ENCODE data around the gene APBA2.

Gene APBA2

DNA sequence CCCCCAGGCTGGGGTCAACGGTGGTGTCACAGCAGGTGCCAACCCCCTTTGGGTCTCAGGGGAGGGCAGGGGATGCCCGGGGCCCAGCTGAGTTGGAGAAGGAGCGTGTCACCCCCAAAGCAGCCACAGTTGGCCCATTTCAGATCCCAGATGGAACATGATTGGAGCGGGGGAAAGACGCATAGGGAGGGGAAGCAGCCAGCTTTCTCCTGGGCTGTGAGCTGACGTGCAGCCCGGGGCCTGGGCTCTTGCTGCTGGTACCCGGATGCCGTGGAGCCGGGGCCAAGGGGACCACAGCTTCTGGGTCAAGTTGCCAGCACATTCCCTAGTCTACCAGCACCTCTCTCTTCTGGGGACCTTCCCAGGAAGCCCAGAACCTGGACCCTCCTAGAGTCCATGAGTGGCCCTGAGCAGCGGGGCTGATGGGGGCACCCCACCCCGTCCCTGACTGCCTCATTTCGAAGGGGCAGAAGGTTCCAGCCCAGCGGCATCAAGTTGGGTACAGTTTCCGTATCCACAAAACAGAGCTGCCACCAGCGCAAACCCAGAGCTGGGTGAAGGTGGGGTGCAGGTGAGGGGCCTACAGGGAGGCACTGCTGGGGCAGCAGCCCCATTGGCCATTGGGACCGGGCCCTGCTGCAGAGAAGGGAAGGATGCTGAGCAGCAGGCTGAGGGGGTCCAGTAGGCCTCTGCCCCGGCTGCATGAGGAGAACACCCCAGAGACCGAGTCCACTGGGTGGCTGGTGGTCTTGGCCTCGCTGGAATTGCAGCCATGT, 235.0 kb downstream of the APBA2 start:
- TF ChIP-seq, protein P1, sequence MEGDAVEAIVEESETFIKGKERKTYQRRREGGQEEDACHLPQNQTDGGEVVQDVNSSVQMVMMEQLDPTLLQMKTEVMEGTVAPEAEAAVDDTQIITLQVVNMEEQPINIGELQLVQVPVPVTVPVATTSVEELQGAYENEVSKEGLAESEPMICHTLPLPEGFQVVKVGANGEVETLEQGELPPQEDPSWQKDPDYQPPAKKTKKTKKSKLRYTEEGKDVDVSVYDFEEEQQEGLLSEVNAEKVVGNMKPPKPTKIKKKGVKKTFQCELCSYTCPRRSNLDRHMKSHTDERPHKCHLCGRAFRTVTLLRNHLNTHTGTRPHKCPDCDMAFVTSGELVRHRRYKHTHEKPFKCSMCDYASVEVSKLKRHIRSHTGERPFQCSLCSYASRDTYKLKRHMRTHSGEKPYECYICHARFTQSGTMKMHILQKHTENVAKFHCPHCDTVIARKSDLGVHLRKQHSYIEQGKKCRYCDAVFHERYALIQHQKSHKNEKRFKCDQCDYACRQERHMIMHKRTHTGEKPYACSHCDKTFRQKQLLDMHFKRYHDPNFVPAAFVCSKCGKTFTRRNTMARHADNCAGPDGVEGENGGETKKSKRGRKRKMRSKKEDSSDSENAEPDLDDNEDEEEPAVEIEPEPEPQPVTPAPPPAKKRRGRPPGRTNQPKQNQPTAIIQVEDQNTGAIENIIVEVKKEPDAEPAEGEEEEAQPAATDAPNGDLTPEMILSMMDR (IDR thresholded peaks at IDR 0.05; ENCODE audit: extremely low read depth, missing control alignments), result no peak
- no peak for DNase-seq (ENCODE audit: low spot score)

DNA sequence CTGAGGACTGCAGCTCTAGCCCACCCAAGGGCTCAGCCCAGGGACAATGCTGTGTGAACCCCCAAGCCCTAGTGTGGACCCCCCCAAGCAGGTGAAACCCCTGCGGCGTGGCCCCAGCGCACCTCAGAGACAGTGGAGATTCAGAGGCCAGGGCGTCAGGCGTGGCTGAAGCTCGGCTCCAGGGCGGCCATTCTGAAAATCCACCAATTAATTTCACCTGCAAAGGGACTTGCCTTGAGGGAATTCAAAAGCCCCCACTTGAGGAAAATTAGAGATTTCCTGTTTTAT, 235.5 kb downstream of the APBA2 start:
- no peak for DNase-seq (ENCODE audit: low spot score)
- TF ChIP-seq, protein P1 (IDR thresholded peaks at IDR 0.05; ENCODE audit: extremely low read depth, missing control alignments), result no peak

DNA sequence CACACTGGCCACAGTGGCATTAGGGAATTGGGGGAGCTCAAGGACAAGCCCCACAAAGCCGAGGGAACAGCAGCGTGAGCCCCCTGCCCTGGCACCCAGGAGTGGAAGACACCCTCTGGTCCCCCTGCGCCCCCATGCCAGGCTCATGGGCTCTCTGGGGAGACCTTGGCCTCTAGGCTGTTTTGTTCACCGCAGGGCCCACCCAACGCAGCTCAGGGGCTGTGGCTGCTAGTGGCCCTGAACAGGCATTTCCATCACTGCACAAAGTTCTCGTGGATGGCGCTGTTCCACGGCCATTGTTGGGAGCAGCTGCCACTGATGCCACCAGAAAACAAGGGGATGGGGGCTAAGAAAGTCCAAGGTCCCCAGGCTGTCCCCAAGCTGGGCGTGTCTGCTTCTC, 236.1 kb downstream of the APBA2 start:
- DNase-seq (ENCODE audit: low spot score), result no peak

DNA sequence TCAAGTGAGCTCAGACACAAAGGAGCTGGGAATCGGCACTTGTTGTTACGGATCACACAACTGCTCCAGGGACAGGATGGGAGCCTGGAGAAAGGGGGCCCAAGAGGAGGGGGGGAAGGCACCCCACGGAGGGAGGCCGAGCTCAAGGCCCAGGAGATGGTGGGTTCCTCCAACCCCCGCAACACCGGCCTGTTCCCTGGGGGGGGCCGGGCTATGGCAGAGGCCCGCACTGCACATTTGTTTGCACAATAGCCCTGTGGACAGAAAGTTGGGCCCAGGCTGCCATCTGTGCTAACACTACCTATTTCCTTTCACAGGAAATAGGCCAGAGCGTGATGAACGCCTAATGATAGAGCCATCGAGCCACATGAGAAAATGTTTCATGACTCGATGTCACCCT, 236.7 kb downstream of the APBA2 start:
- no peak for DNase-seq (ENCODE audit: low spot score)
- TF ChIP-seq, protein P1 (IDR thresholded peaks at IDR 0.05; ENCODE audit: extremely low read depth, missing control alignments), result no peak

More for the DNA sequence above, 236.1 kb downstream of the APBA2 start:
- TF ChIP-seq, protein P1 (IDR thresholded peaks at IDR 0.05; ENCODE audit: extremely low read depth, missing control alignments), result no peak

DNA sequence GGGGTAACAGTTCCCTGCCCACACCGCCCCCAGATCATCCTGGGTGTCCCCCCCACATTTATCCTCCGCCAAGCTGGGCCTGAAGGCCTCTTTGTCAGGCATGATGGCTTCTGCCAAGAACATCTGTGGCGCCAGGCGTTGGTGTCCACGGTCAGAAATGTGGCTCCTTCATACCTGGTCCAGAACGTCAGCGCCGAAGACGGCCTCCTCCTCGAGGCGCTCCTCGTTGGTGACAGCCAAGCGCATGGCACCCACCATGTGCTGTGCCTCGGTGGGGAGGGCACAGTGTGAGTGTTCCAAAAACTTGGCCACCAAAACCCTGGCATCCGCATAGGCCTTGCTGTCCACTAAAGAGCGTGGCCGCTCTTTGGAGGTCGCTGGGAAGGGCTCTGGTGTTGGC, 237.4 kb downstream of the APBA2 start:
- TF ChIP-seq, protein P1 (IDR thresholded peaks at IDR 0.05; ENCODE audit: extremely low read depth, missing control alignments), result no peak
- DNase-seq (ENCODE audit: low spot score), result no peak

DNA sequence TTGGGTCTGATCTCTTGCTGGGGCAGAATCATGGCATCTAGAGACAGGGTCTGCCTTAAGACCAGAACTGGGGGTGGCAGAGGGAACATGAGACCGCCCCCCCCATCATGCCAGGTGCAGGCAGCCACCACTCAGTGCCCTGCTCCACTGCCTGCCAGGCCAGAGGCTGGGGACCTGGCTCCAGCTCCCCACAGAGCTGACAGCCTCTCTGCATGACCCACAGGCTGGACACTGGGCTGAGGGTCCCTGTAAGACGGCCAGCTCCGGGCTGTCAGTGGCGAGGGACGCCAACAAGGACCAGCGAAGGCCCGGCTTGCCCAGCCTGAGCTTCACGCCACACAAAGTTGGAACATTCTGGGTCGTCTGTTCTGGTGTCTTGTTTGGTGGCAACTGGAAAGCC, 238.2 kb downstream of the APBA2 start:
- TF ChIP-seq, protein P1 (IDR thresholded peaks at IDR 0.05; ENCODE audit: extremely low read depth, missing control alignments), result no peak
- DNase-seq (ENCODE audit: low spot score), result no peak

DNA sequence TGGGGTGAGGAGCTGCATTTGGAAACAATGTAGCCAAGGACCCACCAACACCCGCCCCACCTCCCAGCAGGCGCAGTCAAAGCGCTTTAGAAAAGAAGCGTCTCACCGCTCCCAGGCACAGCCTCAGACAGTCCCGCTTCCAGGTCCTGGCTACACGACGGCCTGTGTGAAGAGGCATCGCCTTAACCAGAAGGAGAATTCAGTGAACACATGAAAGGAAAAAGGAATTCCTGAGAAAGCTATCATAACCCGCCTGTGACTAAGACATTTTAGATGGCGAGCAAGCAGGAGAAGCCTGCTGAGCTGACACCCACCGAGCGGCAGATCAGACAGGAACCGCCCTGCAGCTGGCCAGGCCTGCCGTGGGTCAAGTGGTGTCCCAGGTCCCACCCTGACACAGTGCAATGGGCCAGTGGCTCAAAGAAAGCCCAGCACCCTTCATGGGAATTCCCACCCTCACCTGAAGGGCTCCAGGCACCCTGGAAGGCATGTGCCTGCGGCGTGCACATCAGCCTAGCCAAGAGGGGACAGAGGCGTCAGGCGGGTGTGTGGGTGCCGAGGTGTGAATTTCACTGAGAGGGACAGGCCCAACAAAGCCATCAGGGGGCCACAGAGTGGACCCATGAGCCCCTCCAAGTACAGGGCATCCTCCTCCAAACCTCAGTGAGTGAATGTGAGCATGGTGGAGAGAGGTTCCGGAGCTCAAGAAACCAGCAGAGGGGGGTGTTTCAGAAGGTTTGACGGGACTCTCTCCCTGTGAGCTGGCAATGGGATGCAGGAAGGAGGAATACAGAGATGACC, 239.0 kb downstream of the APBA2 start:
- no peak for DNase-seq (ENCODE audit: low spot score)
- TF ChIP-seq, protein P1 (IDR thresholded peaks at IDR 0.05; ENCODE audit: extremely low read depth, missing control alignments), result no peak

Measured in GM20000 (cell line).